DMS153 (cell line): Measurements from ENCODE around the gene PCNT.
A peak's percentile ranks its signal among the peaks of the same experiment; 100 is the strongest.
"Not testable (repeated sequence)": the region's sequence is repeated elsewhere in the genome, so short reads cannot be mapped to it uniquely, and the experiment has no call there.

Experiments used
- DNase-seq: peaks from one replicate; lab custom pipeline; 2025; lab: John Stamatoyannopoulos, UW

PCNT gene

DNA sequence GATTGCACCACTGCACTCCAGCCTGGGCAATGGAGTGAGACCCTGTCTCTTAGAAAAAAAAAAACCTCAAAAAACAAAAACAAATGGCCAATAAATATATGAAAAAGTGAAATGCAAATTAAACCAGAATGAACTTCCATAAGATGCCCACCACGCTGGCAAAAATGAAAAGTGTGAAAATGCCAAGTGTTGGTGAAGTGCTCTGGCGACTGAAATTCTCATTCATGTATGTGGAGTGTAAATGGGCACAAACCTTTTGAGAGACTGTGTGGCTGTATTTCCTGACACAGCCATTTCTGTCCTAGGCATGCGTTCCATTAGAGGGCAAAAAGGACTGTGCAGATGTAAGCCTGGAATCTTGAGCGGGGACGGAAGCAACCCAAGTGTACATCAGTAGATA, 19.5 kb upstream of the PCNT start:
- DNase-seq: no peak

- no peak for DNase-seq
Measured at GRCh38 chr21:46304955-46305354, 19.0 kb upstream of the PCNT start.

DNA sequence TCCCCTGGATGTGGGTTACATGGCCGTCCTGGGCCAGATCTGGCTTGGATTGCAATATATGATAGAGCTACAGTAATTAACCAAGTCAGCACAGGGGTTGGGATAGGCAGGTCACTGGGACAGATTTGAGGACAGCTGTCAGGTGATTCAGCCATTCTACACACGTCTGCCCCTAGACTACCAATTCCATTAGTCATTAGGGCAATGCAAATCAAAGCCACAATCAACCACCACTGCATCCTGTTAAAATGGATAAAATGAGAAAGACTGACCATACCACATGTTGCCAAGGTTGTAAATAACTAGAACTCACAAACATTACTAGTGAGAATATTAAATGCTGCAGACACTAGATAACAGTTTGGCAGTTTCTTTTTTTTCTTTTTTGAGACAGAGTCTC, 16.3 kb upstream of the PCNT start:
- no peak for DNase-seq

DNA sequence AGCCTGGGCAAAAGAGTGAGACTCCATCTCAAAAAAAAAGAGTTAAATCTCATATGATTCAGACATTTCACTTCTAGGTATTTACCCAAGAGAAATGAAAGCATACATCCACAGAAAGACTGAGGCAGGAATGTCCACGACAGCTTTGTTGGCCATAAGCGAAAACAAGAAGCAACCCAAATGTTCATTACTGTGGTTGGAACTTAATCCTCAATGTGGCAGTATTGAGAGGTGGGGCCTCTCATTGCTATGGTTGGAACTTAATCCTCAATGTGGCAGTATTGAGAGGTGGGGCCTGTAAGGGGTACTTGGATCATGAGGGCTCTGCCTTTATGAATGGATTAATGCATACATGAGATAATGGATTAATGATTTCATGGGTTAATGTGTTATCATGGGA, 15.5 kb upstream of the PCNT start:
- no peak for DNase-seq

DNA sequence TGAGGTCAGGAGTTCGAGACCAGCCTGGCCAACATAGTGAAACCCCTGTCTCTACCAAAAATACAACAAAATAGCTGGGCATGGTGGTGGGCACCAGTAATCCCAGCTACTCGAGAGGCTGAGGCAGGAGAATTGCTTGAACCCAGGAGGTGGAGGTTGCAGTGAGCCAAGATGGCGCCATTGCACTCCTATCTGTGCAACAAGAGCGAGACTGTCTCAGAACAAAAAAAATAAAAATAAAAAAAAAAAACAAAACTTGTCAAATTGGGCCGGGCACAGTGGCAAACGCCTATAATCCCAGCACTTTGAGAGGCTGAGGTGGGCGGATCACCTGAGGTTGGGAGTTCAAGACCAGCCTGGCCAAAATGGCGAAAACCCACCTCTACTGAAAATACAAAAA, 13.7 kb upstream of the PCNT start:
- DNase-seq: not testable (repeated sequence)

DNA sequence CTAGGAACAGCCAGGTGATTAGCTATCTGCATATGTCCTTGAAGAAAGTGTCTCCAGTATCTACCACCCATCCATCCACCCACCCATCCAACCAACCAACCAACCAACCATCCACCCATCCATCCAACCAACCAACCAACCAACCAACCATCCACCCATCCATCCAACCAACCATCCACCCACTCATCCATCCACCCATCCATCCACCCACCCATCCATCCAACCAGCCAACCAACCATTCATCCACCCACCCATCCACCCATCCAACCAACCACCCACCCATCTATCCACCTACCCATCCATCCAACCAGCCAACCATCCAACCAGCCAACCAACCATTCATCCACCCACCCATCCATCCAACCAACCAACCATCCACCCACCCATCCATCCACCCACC, 12.4 kb upstream of the PCNT start:
- no peak for DNase-seq

DNA sequence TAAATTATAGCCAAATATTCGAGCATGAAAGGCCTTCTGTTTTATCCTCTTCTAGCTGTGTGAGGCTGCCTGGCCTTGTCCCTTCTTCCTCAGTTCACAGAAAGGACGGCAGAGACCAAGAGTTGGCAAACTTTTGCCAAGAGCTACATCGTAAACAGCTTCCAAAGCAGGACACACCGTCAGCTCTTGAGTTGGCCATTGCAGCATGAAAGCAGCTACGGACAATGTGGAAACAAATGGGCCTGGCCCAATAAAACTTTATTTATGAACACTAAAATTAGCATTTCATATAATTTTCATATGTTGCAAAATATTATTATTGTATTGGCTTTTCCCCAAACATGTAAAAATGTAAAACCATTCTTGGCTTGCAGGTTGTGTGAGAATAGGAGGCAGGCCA, 11.0 kb upstream of the PCNT start:
- DNase-seq: no peak

- DNase-seq: no peak
Measured at GRCh38 chr21:46314441-46315020, 9.4 kb upstream of the PCNT start.

GRCh38 chr21:46316708-46317324, 7.1 kb upstream of the PCNT start:
- DNase-seq: no peak

- DNase-seq: peak; percentile 84
Measured at GRCh38 chr21:46317710-46318463, 6.1 kb upstream of the PCNT start.

GRCh38 chr21:46318464-46318845, 5.5 kb upstream of the PCNT start:
- no peak for DNase-seq

- no peak for DNase-seq
Measured at GRCh38 chr21:46319186-46319585, 4.8 kb upstream of the PCNT start.

DNA sequence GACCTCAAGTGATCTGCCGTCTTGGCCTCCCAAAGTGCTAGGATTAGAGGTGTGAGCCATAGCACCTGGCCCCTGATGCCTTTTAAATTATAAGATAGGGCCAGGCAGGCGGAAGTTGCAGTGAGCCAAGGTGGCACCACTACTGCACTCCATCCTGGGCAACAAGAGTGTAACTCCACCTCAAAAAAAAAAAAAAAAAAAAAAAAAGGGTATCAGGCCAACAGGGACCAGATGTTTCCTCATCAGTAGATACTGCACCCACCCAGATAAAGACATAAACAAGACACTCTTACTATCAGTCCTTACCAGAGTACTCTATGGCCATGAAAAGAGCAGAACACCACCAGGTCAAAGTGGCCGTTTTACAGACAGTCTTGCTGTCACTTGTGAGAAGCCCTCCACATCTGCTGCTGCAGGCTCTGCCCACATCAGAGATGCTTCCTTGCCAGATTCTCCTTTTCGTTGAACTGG, 3.6 kb upstream of the PCNT start:
- no peak for DNase-seq

DNA sequence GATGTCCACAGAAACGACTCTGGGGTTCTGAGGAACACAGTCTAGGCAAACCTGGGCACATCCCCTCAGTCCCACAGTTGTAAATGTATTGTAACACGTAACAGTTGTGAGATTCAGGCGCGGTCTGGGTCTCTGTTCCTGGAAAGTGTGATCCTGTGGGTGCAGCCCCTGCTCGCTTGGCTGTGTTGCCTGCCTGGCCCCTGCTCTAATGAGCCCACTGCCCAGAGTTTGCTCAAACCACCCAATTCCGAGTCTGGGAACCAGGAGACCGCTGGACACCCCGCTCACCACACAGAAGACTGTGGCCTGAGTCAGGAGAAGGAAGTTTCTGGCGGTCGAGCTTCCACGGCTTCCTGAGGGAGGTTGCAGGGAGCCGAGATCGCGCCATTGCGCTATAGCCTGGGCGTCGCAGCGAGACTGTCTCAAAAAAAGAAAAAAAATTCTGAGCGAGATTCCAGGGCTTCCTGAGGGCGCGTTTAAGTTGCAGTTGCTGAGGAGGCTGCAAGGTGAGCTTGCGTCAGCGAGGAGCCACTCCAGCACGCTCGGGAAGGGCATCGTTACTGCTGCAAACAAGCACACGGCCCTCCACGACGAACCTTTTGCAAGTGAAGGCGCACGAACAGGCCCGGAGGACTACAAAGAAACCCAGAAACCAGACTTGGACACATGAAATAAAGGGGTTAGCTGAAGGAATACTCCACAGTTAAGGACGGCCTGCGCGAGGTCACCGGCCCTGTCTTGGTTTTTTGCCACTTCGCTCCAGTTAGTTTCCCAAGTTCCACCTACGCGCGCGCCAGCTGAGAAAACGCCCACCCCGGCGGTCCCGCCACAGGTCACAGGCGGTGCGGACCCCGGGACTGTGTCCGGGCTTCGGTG, 1.4 kb upstream of the PCNT start:
- DNase-seq: no peak

DNA sequence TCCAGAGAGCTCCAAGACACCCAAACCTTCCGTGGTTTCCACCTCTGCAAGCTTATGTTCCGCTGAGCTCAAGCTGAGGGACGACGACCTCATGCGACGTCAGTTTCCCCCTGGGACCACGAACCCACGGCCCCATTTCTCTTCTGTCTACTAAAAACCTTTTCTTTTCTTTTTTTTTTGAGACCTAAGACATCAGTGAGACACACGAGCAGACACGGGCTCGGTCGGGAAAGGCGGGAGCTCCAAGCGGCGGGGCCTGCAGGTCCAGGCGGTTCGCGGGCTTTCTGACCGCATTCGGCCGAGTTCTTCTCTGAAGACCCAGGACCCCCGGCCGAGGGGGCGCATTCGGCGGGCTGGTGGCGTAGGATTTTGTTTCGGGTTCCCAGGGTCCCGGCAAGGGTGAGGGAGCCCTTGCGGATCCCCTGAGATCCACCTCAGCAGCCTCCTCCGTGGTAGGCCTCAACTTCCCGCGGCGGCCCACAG, 688 bp upstream of the PCNT start:
- DNase-seq: no peak

GRCh38 chr21:46324390-46325072, 575 bp downstream of the PCNT start:
- DNase-seq: peak; percentile 67

DNA sequence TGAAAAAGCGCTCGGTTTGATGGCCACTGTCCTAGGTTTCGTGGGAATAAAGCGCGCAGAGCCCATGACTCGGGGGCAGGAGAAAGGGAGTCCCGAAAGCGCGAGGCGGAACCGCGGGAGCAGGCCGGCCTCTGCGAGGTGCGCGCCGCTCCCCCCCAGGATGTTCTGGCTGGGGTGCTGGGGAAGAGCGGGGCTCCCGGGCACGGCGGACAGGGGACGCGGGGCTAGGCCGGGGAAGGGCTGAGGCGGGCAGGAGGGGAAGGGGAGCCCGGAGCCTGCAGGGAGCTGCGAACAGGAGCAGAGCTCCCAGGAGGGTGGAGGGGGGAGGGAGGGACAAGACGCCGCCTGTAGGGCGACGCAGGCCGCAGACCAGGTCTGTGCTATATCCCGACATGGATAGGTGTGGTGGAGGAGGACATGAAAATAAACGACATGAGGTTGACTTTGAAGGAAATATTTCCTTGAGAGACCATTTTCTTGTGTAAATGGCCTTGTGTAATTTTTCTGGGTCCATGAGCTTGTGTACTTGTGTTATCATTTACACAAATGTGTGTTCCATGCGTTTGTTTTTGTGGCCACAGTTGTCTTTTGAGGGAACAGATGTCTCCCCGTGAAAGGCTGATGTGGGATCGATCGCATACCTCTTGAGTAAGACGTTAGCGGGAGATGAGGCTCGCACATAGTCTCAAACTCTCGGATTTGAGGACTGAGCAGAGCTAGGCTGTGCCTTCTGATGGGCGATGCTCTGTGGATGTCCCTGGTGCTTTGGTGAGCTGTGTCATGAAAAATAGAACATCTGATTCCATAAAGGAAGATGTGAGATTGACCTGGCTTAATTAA, 1.3 kb downstream of the PCNT start:
- peak; percentile 33 for DNase-seq

GRCh38 chr21:46326110-46326703, 2.3 kb downstream of the PCNT start:
- DNase-seq: peak; percentile 18

DNA sequence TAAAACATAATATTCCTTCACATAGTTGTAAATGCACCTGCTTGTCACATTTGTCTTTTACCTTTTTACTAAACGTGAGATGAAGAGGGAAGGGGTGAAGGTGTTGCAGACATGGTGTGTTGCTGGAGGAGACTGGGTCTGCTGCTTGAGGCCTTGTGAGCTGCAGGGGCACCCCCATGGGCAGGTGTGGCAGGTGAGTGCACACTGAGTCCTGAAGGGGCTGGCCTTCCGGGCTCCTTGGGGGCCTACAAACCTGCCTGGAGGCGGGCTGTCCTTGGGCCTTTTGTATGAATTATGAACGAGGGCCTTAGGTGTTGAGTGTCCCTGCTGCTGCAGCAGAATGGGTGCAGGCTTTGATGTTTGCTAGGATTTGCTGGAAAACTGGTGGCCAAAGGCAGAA, 3.8 kb downstream of the PCNT start:
- DNase-seq: no peak

DNA sequence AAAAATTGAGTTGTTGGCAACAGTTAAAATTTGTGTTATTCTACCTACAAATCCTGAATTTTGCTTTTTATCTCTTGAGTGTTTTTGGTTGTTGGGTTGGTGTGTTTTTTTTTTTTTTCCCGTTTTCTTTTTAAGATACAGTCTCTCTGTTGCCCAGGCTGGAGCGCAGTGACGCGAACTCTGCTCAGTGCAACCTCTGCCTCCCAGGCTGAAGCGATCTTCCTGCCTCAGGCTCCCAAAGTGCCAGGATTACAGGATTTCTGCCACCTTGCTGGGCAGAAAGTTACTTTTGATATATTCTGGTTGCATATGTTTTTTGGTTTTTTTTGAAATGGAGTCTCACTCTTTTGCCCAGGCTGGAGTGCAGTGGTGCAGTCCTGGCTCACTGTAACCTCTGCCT, 4.2 kb downstream of the PCNT start:
- DNase-seq: no peak
